BLaER1 (cell line): Measurements from ENCODE around the gene C11orf97.

ENCODE experiments used
- H3K27ac ChIP-seq: shearing (Covaris generic); formaldehyde crosslinking; 2 replicates; pipeline ENCODE4 v1.8.1; 2022
- H3K27me3 ChIP-seq: shearing (Covaris generic); formaldehyde crosslinking; 2 replicates; pipeline ENCODE4 v1.8.1; 2022
- H3K36me3 ChIP-seq: shearing (Covaris generic); formaldehyde crosslinking; 2 replicates; pipeline ENCODE4 v1.8.1; 2022
- H3K4me1 ChIP-seq: shearing (Covaris generic); formaldehyde crosslinking; 2 replicates; pipeline ENCODE4 v1.8.1; 2022
- H3K4me2 ChIP-seq: shearing (Covaris generic); formaldehyde crosslinking; 2 replicates; pipeline ENCODE4 v1.8.1; 2022
- H3K4me3 ChIP-seq: shearing (Covaris generic); formaldehyde crosslinking; 2 replicates; pipeline ENCODE4 v1.8.1; 2022
- H3K9ac ChIP-seq: shearing (Covaris generic); formaldehyde crosslinking; 2 replicates; pipeline ENCODE4 v1.8.1; 2022
- H3K9me3 ChIP-seq: shearing (Covaris generic); formaldehyde crosslinking; 2 replicates; pipeline ENCODE4 v1.8.1; 2022
- H4K20me1 ChIP-seq: shearing (Covaris generic); formaldehyde crosslinking; 2 replicates; pipeline ENCODE4 v1.8.1; 2022
- Cebpa-rat ChIP-seq: shearing (Covaris generic); IDR thresholded peaks from 2 replicates; pipeline ENCODE4 v1.8.1; 2022

The C11orf97 gene

DNA sequence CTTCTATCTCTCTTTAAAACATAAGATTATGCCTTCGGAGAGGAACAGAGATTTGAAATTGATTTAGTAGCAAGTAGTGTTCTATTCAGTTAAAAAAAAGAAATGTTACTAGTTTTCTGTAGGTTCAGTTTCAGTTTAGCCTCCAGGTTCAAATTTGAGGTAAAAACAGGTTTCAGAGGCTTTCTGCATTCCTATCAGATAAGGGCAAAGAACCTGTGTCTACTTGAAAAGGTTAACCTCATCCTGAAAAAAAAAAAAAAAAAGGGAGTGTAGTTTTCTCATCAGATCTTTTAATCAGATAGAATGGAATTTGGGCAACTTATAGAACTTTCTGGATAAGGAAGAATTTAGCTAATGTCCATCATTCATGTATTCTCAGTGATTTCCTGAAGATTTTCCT lies 12.1 kb downstream of the C11orf97 start:
- H3K4me2 ChIP-seq, result no peak overlapping the region
- H3K36me3 ChIP-seq, result no peaks in the 10 kb centered on the region
- H3K9ac ChIP-seq, result no peak overlapping the region
- H4K20me1 ChIP-seq, result no peaks in the 10 kb centered on the region
- TF ChIP-seq Cebpa-rat, result no peak
- no peak overlapping the region for H3K4me3 ChIP-seq
- no peak overlapping the region for H3K27ac ChIP-seq
- no peaks in the 10 kb centered on the region for H3K9me3 ChIP-seq
- no peaks in the 10 kb centered on the region for H3K4me1 ChIP-seq
- H3K27me3 ChIP-seq, result no peaks in the 10 kb centered on the region

DNA sequence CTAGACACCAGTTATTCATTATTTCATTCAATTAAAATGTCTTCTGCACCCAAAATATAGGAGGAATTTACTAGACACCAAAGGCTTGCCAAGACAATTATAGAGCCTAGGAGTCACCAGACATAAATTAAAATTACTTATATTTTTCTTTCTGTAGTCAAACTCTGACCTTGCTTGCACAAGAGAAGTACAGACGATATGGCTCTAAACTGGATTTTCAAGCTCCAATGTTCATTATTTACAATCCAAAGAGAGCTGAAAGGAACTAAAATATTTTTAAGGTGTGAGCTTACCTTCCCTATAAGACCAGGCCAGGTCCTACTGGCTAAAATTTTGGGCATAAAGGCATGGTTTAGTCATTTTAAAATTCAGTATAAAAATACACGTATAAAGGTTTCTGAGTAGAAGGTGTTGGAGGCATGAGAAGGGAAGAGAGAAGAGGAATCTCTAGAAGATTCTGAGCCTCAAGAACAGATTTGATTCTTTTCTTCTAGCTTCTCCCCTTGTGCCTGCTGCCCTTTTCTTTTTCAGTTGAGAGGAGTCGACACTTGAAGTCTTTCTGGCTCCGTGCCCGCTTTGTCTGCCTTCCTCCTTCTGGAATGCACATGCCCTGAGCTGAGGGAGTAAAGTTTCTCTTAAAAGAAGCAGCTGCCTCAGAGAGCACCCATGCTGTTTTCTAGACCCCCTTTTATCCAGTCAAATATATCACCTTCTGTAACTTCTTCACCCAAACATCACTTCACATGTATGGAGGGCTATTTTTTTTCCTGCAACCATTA lies 13.5 kb downstream of the C11orf97 start:
- Histone ChIP-seq H3K27ac (no peak overlapping the region), H3K4me1 (no peaks in the 10 kb centered on the region), H3K27me3 (no peaks in the 10 kb centered on the region), H3K9me3 (no peaks in the 10 kb centered on the region), H3K4me3 (no peak overlapping the region), H3K36me3 (no peaks in the 10 kb centered on the region), H4K20me1 (no peaks in the 10 kb centered on the region), H3K9ac (no peak overlapping the region), H3K4me2 (no peak overlapping the region)
- no peak for TF ChIP-seq Cebpa-rat

DNA sequence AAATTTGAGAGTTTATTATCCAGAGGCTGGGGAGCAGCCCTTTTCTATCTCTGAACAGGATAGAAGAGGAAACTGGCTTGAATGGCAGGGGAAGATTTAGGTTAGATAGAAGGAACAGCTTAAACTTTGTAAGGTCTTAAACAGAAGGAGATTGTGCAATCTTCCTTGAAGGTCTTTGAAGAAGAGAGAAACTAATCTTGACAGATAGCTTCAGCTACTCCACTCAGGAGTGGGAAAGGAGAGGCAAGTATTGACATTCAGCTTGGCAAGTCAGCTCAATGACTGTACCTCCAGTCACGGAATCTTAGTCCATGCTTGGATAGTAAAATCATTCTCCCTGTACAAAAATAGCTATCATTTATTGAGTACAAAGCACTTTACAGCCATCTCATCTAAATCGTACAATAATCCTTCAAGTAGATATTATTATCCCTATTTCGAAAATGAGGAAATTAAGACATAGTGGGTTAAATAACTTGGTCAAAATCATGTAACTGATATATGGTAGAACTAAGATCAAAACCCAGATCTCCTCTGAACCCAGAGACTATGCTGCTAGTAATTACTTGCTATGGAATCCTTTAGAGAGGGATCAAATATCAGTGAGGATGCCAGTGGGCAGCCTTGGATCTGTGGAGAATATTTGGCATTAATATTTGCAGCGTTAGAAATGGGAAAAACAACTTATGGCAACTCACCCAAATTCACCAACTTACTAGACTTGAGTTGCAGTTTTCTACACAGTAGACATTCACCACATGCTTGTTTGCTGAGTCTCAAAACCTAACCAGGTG lies 14.6 kb downstream of the C11orf97 start:
- no peaks in the 10 kb centered on the region for H3K9me3 ChIP-seq
- no peak overlapping the region for H3K27ac ChIP-seq
- H3K27me3 ChIP-seq, result no peaks in the 10 kb centered on the region
- H3K4me1 ChIP-seq, result no peaks in the 10 kb centered on the region
- H3K4me3 ChIP-seq, result no peak overlapping the region
- no peaks in the 10 kb centered on the region for H3K36me3 ChIP-seq
- peak; percentile 57; the same call in 1 of the 2 replicates for TF ChIP-seq Cebpa-rat
- no peak overlapping the region for H3K4me2 ChIP-seq
- H4K20me1 ChIP-seq, result no peaks in the 10 kb centered on the region
- no peak overlapping the region for H3K9ac ChIP-seq

DNA sequence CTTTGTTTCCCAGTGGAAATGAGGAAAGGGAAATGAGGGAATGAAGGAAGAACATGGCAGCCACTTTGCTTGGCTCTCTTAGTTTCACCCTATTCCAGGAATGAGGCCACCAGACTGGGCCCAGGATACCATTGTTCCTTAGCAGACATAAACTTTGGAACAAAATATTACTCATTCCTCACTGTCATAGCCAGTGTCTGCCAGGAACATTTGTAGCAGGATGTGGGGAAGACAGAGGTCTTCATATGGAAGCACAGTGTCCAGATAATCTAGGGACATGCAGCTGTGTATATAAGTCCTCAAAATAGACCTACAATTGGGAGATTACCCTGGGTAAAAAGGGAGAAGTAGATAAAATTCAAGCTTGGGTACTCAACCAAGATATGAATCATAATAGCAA lies 16.3 kb downstream of the C11orf97 start:
- TF ChIP-seq Cebpa-rat, result no peak
- H3K36me3 ChIP-seq, result no peaks in the 10 kb centered on the region
- no peaks in the 10 kb centered on the region for H3K4me1 ChIP-seq

DNA sequence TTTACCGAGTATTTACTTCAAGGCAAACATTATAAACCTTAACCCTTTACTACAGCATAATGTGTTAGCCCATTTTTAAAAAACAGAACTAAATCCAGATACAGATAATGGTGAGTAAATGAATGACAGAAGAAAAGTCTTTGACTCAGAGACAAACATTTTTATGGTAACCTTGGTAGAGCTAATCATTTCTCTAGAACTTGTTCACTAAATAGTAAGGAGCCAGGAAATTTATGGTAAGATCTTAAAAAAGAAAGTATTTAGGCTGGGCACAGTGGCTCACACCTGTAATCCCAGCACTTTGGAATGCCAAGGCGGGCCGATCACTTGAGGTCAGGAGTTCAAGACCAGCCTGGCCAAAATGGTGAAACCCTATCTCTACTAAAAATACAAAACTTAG lies 19.9 kb downstream of the C11orf97 start:
- no peak overlapping the region for H3K4me3 ChIP-seq
- H3K36me3 ChIP-seq, result no peaks in the 10 kb centered on the region
- H3K4me2 ChIP-seq, result no peak overlapping the region
- H3K27ac ChIP-seq, result no peak overlapping the region
- H3K9me3 ChIP-seq, result no peaks in the 10 kb centered on the region
- TF ChIP-seq Cebpa-rat, result no peak
- H3K4me1 ChIP-seq, result peaks cover 6% of the 10 kb centered on the region
- no peak overlapping the region for H3K9ac ChIP-seq
- no peaks in the 10 kb centered on the region for H3K27me3 ChIP-seq
- no peaks in the 10 kb centered on the region for H4K20me1 ChIP-seq

More for the DNA sequence above, 16.3 kb downstream of the C11orf97 start:
- no peaks in the 10 kb centered on the region for H3K9me3 ChIP-seq
- no peak overlapping the region for H3K4me2 ChIP-seq
- no peak overlapping the region for H3K4me3 ChIP-seq
- H3K27me3 ChIP-seq, result no peaks in the 10 kb centered on the region
- no peak overlapping the region for H3K9ac ChIP-seq
- H3K27ac ChIP-seq, result no peak overlapping the region
- H4K20me1 ChIP-seq, result no peaks in the 10 kb centered on the region

DNA sequence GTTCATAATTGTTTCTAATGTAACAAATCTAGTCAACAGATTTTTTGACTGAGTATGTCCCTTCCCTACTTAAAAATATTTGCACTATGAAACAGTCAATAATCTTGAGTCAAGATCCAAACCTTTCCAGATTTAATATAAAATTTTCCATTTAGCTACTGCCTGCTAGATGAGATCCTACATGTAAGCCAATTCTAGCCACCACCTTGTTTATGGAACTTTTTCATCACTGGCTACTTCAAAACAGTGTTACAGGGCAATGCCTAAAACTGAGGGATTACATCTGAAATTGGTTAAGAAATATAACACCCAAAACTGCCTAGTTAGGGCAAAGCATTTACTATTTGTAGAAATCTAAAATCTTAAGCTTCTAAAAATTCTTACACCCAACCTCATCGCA lies 20.9 kb downstream of the C11orf97 start:
- Histone ChIP-seq H3K9ac (no peak overlapping the region), H4K20me1 (no peaks in the 10 kb centered on the region), H3K27ac (no peak overlapping the region)

DNA sequence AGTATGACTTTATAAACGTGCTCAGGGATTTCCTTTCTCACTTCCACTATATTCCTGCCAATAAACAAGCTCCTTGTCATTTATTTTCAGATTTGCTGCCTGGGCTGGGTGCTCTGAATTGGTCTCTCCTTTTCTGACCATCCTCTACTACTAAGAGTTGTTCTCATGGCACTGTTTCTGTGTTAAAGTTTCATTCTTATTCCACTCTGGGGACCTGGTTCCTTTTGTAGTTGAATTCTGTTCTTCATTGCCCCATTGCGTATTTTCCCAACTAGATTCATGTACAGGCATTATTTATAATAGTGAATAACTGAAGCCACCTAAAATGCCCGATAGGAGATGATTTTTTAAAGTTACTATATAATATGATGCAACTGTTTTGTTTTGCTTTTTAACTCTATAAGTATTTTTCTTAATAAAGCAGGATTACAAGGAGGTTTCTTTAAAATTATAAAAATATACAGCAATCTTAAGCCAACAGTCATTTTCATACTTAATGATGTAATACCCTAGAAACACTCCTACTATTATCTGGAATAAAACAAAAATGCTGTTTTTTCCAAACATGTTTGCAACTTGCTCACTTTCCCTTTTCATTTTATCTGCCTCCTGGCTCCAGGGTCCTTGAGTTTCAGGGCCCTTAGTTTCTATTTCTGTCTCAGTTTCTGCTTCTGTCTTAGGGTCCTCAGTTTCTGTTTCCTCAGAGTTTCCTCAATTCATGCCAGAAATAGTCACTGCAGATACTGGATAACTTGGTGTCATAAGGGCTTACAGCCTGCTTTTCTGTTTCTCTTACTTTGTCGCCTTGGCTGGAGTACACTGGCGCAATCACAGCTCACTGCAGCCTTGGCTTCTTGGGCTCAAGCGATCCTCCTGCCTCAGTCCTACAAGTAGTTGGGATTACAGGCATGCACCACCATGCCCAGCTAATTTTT lies 21.7 kb downstream of the C11orf97 start:
- Histone ChIP-seq H3K4me1 (peaks cover 6% of the 10 kb centered on the region), H3K27me3 (no peaks in the 10 kb centered on the region), H3K36me3 (no peaks in the 10 kb centered on the region), H3K9me3 (no peaks in the 10 kb centered on the region), H3K4me3 (no peak overlapping the region), H3K27ac (no peak overlapping the region), H4K20me1 (no peaks in the 10 kb centered on the region), H3K4me2 (peak overlapping the region; percentile 26; the same call in 1 of the 2 replicates), H3K9ac (no peak overlapping the region)
- no peak for TF ChIP-seq Cebpa-rat

More for the DNA sequence above, 20.9 kb downstream of the C11orf97 start:
- Histone ChIP-seq H3K4me1 (peaks cover 6% of the 10 kb centered on the region), H3K27me3 (no peaks in the 10 kb centered on the region), H3K36me3 (no peaks in the 10 kb centered on the region), H3K4me3 (no peak overlapping the region), H3K4me2 (no peak overlapping the region), H3K9me3 (no peaks in the 10 kb centered on the region)
- no peak for TF ChIP-seq Cebpa-rat

DNA sequence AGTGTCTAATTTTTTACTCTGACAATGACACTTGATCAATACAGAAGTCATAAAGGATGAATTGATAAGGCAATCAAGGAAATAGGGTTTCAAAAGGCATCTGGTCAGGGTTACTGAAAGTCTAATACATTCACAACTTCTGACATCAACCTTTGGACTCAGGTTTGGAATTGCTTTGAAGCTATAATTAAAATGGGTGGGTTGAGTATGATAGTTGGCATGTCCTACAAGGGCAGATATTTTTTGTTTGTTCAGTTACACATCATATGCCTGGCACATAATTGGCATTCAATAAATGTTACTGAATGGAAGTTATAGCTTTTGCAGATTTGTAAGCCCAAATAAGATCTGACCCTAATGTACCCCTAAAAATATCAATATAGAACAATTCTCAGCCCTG lies 24.1 kb downstream of the C11orf97 start:
- no peak overlapping the region for H3K4me2 ChIP-seq
- no peak overlapping the region for H3K4me3 ChIP-seq
- no peaks in the 10 kb centered on the region for H3K27me3 ChIP-seq
- H4K20me1 ChIP-seq, result no peaks in the 10 kb centered on the region
- H3K9ac ChIP-seq, result no peak overlapping the region
- no peak overlapping the region for H3K27ac ChIP-seq
- TF ChIP-seq Cebpa-rat, result no peak
- peaks cover 6% of the 10 kb centered on the region for H3K4me1 ChIP-seq
- no peaks in the 10 kb centered on the region for H3K36me3 ChIP-seq
- no peaks in the 10 kb centered on the region for H3K9me3 ChIP-seq

DNA sequence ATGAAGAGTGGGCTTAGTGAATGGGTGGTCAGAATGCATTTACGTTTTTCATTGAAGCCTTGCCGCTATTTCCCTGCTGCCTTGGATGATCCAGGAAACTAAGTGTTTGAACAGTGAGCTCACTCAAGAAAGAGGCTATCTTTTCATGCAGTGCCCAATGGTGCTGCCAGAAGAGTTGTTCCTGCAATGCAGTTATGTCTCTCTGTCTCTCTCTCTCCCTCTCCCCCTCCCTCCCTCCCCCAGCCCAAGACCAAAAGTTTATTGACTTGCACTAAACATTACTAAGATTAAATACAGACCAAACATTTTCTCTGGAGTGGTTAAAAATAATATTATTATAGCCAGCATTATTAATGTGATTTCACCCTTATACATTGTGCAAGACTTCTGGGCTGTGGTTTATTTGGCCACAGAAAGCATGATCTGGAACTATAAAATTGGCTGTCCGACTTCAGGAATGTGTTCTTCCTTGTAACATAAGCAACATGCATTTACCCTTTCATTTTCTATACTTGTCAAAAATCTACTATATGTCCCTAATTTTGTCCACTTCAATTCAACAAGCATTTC lies 24.9 kb downstream of the C11orf97 start:
- Histone ChIP-seq H4K20me1 (no peaks in the 10 kb centered on the region), H3K4me2 (no peak overlapping the region), H3K27ac (no peak overlapping the region), H3K4me1 (peaks cover 6% of the 10 kb centered on the region), H3K4me3 (no peak overlapping the region), H3K9ac (no peak overlapping the region), H3K9me3 (no peaks in the 10 kb centered on the region), H3K27me3 (no peaks in the 10 kb centered on the region), H3K36me3 (no peaks in the 10 kb centered on the region)
- TF ChIP-seq Cebpa-rat, result no peak
